ENCODE results near the gene GRK2. TPM values are rescaled to one million over a fixed set of nuclear protein-coding genes. Genes with fewer than 3 reads are reported as not detected.

The GRK2 gene
- total and polyA plus RNA-seq, 2 of the 8 experiments (the other 6 are each of a cell fraction or from before 2014, with no cell fraction given): 47.3 to 49.7 TPM

DNA sequence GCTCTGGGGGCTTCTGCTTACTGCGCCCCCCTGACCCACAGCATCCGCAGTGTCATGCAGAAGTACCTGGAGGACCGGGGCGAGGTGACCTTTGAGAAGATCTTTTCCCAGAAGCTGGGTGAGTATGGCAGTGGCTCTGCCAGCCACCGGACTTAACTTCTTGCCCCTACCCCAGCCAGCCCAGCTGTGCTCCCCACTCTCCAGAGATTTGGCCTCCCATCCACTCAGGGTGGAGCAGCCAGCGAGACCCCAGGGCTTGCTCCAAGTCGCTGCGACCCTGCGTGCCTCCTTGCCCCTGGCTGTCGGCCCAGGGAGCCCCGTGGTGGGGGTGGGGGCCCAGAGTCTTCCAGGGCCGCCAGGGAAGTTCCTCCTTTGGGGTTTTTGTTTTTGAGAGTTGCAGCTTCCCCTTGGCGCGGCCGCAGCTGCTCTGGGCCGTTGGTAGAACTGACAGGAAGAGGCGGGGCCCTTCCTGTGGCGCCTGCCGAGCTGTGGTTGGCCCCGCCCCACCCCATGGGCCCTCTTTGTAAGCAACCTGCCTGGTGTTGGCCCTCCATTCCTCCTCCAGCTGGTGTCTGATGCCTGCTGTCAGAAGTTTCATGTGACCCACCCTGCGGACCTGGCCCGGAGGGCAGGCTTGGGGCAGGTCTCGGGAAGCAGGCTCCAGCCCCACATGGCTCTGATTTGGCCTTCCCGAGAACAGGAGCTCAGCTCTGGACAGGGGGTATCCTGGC is 11.1 kb downstream of the GRK2 start (continued):
- TF ChIP-seq MAFK (IDR thresholded peaks at IDR 0.05; ENCODE audit: low read depth, low read length) (no peak), POLR2AphosphoS5 (IDR thresholded peaks at IDR 0.05; ENCODE audit: low read depth, low read length) (no peak), CHD7 (IDR thresholded peaks at IDR 0.05; ENCODE audit: insufficient replicate concordance, low read length) (no peak), BCL11A (IDR thresholded peaks at IDR 0.05; ENCODE audit: low read depth in 2 of 2, low read length in 2 of 2) (no peak), BACH1 (IDR thresholded peaks at IDR 0.05; ENCODE audit: low read length) (no peak), TAF1 (IDR thresholded peaks at IDR 0.05; ENCODE audit: low read depth, low read length) (0 out of 2 replicates have a peak, but pooled peaks have one; percentile 23), EZH2 (IDR thresholded peaks at IDR 0.05; ENCODE audit: low read depth, low read length, severe bottlenecking) (no peak)
- TF ChIP-seq, protein P1, sequence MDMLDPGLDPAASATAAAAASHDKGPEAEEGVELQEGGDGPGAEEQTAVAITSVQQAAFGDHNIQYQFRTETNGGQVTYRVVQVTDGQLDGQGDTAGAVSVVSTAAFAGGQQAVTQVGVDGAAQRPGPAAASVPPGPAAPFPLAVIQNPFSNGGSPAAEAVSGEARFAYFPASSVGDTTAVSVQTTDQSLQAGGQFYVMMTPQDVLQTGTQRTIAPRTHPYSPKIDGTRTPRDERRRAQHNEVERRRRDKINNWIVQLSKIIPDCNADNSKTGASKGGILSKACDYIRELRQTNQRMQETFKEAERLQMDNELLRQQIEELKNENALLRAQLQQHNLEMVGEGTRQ (IDR thresholded peaks at IDR 0.05; ENCODE audit: low read length): no peak

All from H1 (cell line).